GM12891 (cell line): ENCODE results near the gene SDK1.

Source experiments
- PAX5 ChIP-seq: IDR thresholded peaks from 2 replicates; pipeline ENCODE4 v1.6.1; 2011; ENCODE audit warnings: low read length, moderate library complexity, mild to moderate bottlenecking; ENCODE audit not compliant: insufficient read depth, severe bottlenecking
- POLR2A ChIP-seq: IDR thresholded peaks from 2 replicates; pipeline ENCODE4 v1.6.1; 2011; ENCODE audit warnings: low read depth, low read length, control low read depth
- POLR2AphosphoS5 ChIP-seq: IDR thresholded peaks from 2 replicates; pipeline ENCODE4 v1.6.1; 2011; ENCODE audit warnings: low read depth, low read length, control low read depth
- SPI1 ChIP-seq: IDR thresholded peaks from 2 replicates; pipeline ENCODE4 v1.6.1; 2011; ENCODE audit warnings: low read depth, low read length, control low read depth
- TAF1 ChIP-seq: IDR thresholded peaks from 2 replicates; pipeline ENCODE4 v1.6.1; 2011; ENCODE audit warnings: low read depth, low read length, control low read depth

DNA sequence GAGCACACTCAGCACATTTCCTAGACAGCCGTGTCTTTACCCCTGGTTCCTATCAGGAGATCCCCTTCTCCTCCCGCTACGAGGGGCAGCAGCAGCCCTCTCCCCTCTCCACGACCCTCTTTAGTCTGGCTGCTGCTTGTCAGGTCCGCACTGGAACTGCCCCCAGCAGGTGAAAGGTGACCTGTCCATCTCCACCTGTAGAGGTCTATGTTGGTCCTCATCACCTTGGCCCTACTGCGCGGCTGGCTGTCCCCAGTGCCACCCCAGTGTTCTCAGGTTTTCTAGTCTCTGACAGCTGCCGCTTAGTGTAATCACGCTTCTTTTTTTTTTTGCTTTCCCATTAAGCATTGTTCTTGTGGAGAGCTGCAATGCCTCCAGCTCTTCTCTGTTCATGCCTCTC lies 545.7 kb downstream of the SDK1 start:
- TF ChIP-seq POLR2AphosphoS5, result no peak
- TF ChIP-seq POLR2A, result no peak
- TF ChIP-seq SPI1, result no peak
- TF ChIP-seq TAF1, result no peak
- TF ChIP-seq PAX5, result no peak
